GM19238 (cell line): ENCODE measurements around the gene KDM4B.

ENCODE experiments used
- DNase-seq: peaks from one replicate; pipeline ENCODE4 v3.0.0; 2011; ENCODE audit warnings: low spot score; ENCODE audit not compliant: insufficient read length

The KDM4B gene

GRCh38 chr19:5086725-5087439 lies 118.0 kb downstream of the KDM4B start:
- no peak for DNase-seq

GRCh38 chr19:5089283-5089682 lies 120.4 kb downstream of the KDM4B start:
- DNase-seq, result no peak

- DNase-seq, result no peak
Measured at GRCh38 chr19:5090465-5091017, 121.6 kb downstream of the KDM4B start.

- DNase-seq, result no peak
Measured at GRCh38 chr19:5091018-5091683, 122.2 kb downstream of the KDM4B start.

GRCh38 chr19:5091684-5092480 lies 123.0 kb downstream of the KDM4B start:
- no peak for DNase-seq

- DNase-seq, result no peak
Measured at GRCh38 chr19:5092481-5092843, 123.5 kb downstream of the KDM4B start.

GRCh38 chr19:5093297-5093928 lies 124.5 kb downstream of the KDM4B start:
- no peak for DNase-seq

GRCh38 chr19:5093948-5094718 lies 125.2 kb downstream of the KDM4B start:
- DNase-seq, result no peak

- no peak for DNase-seq
Measured at GRCh38 chr19:5094768-5095567, 126.1 kb downstream of the KDM4B start.

- DNase-seq, result no peak
Measured at GRCh38 chr19:5095568-5095850, 126.6 kb downstream of the KDM4B start.

- DNase-seq, result no peak
Measured at GRCh38 chr19:5096536-5096935, 127.6 kb downstream of the KDM4B start.

- DNase-seq, result no peak
Measured at GRCh38 chr19:5097331-5097930, 128.5 kb downstream of the KDM4B start.

GRCh38 chr19:5097959-5098623 lies 129.2 kb downstream of the KDM4B start:
- DNase-seq, result no peak

- no peak for DNase-seq
Measured at GRCh38 chr19:5098646-5099045, 129.7 kb downstream of the KDM4B start.

- no peak for DNase-seq
Measured at GRCh38 chr19:5099701-5100221, 130.8 kb downstream of the KDM4B start.

GRCh38 chr19:5101871-5102270 lies 133.0 kb downstream of the KDM4B start:
- no peak for DNase-seq

- no peak for DNase-seq
Measured at GRCh38 chr19:5102520-5102919, 133.6 kb downstream of the KDM4B start.

GRCh38 chr19:5103061-5103701 lies 134.3 kb downstream of the KDM4B start:
- DNase-seq, result no peak
